HuH-7 (cell line): Measurements from ENCODE around the gene NREP.

Experiments used
- DNase-seq: peaks from one replicate; pipeline ENCODE4 v3.0.0; 2011; ENCODE audit warnings: low spot score

The NREP gene

GRCh38 chr5:111756581-111757354, at the start of gene NREP:
NREP (minus strand) TSS chr5:111757194; CDS start chr5:111755772, 1,422 bp downstream.
- DNase-seq = no peak

GRCh38 chr5:111806753-111807152, 49.8 kb upstream of the NREP start:
- DNase-seq = no peak

- no peak for DNase-seq
Observed at GRCh38 chr5:111806156-111806555, 49.2 kb upstream of the NREP start.

- DNase-seq = no peak
Observed at GRCh38 chr5:111805071-111805470, 48.1 kb upstream of the NREP start.

- no peak for DNase-seq
Observed at GRCh38 chr5:111800351-111800750, 43.4 kb upstream of the NREP start.

- DNase-seq = no peak
Observed at GRCh38 chr5:111795142-111795541, 38.1 kb upstream of the NREP start.

- DNase-seq = no peak
Observed at GRCh38 chr5:111792471-111793058, 35.6 kb upstream of the NREP start.

- no peak for DNase-seq
Observed at GRCh38 chr5:111790295-111790694, 33.3 kb upstream of the NREP start.

- no peak for DNase-seq
Observed at GRCh38 chr5:111787006-111787405, 30.0 kb upstream of the NREP start.

GRCh38 chr5:111784491-111785181, 27.6 kb upstream of the NREP start:
- no peak for DNase-seq

GRCh38 chr5:111783537-111783936, 26.5 kb upstream of the NREP start:
- DNase-seq = no peak

- no peak for DNase-seq
Observed at GRCh38 chr5:111782216-111782615, 25.2 kb upstream of the NREP start.

GRCh38 chr5:111781200-111781599, 24.2 kb upstream of the NREP start:
- DNase-seq = no peak

GRCh38 chr5:111779922-111780292, 22.9 kb upstream of the NREP start:
- no peak for DNase-seq

GRCh38 chr5:111779260-111779921, 22.4 kb upstream of the NREP start:
- no peak for DNase-seq

GRCh38 chr5:111776913-111777781, 20.2 kb upstream of the NREP start:
- DNase-seq = no peak

- DNase-seq = no peak
Observed at GRCh38 chr5:111775224-111775623, 18.2 kb upstream of the NREP start.

GRCh38 chr5:111774525-111774924, 17.5 kb upstream of the NREP start:
- DNase-seq = no peak

GRCh38 chr5:111772456-111773122, 15.6 kb upstream of the NREP start:
- DNase-seq = no peak

- no peak for DNase-seq
Observed at GRCh38 chr5:111769541-111769940, 12.5 kb upstream of the NREP start.
